Upper lobe of right lung (tissue), 1 donor: ENCODE data around the gene F7. TPM values are rescaled to one million over a fixed set of nuclear protein-coding genes. Genes with fewer than 3 reads are reported as not detected.

Experiments
- ATAC-seq: fragments of 200-7000 bp; cut with Tn5 transposase; one replicate; pipeline ENCODE4 v1.9.1; 2020; ENCODE audit warnings: mild to moderate bottlenecking, moderate library complexity
- DNase-seq: peaks from one replicate; pipeline ENCODE4 v3.0.0-alpha.2; 2020
- H3K27ac ChIP-seq: fragments of 200-600 bp; one replicate; pipeline ENCODE4 v1.8.0; 2022
- H3K27me3 ChIP-seq: fragments of 200-600 bp; one replicate; pipeline ENCODE4 v1.8.0; 2022; ENCODE audit warnings: mild to moderate bottlenecking
- H3K36me3 ChIP-seq: fragments of 200-600 bp; one replicate; pipeline ENCODE4 v1.8.0; 2022
- H3K4me1 ChIP-seq: fragments of 200-600 bp; one replicate; pipeline ENCODE4 v1.8.0; 2022
- H3K4me3 ChIP-seq: fragments of 200-600 bp; one replicate; pipeline ENCODE4 v1.8.0; 2022; ENCODE audit warnings: mild to moderate bottlenecking
- H3K9me3 ChIP-seq: fragments of 200-600 bp; one replicate; pipeline ENCODE4 v1.8.0; 2022
- CTCF ChIP-seq: fragments of 200-600 bp; IDR thresholded peaks from one replicate; pipeline ENCODE4 v1.8.0; 2022; ENCODE audit warnings: antibody characterized with exemption
- intact Hi-C: fragments of 100-400 bp; cut with DNase I; formaldehyde crosslinking; loops from one replicate; pipeline ENCODE4 v1.11.0; 2022
- total RNA-seq: library from RNA; stranded (reverse); fragmentation: NEBNext Ultra II Directional; extraction: Animal tissue kit (Norgen Biotek cat#: 25700); gene quantifications from one replicate; pipeline ENCODE4 v1.2.1, GENCODE V29; 2021
- donor health status: DM: no; HTN: yes; CAD: no; lungs with severe emphysema.

Gene F7
- total RNA-seq, 1 donor from 2014 or later: 0.61 TPM

- Histone ChIP-seq H3K4me3 (no peak overlapping the region), H3K27me3 (peaks cover 12% of the 10 kb centered on the region), H3K27ac (no peak overlapping the region), H3K4me1 (no peaks in the 10 kb centered on the region), H3K9me3 (no peaks in the 10 kb centered on the region), H3K36me3 (no peaks in the 10 kb centered on the region)
- DNase-seq (peak; percentile 33), ATAC-seq (no peak)
- intact Hi-C loops: no loop called here
- no peak for TF ChIP-seq CTCF
Observed at GRCh38 chr13:113125506-113126264, 20.1 kb downstream of the F7 start.

- intact Hi-C loops: no loop called here
- no peaks in the 10 kb centered on the region for H3K36me3 ChIP-seq
- peaks cover 12% of the 10 kb centered on the region for H3K27me3 ChIP-seq
- H3K27ac ChIP-seq: no peak overlapping the region
- no peaks in the 10 kb centered on the region for H3K9me3 ChIP-seq
- ATAC-seq (no peak), DNase-seq (peak; percentile 51)
- no peak for TF ChIP-seq CTCF
- no peaks in the 10 kb centered on the region for H3K4me1 ChIP-seq
- H3K4me3 ChIP-seq: no peak overlapping the region
Observed at GRCh38 chr13:113126265-113127150, 20.9 kb downstream of the F7 start.

GRCh38 chr13:113129480-113129879, 23.9 kb downstream of the F7 start:
- no peak for ATAC-seq
- Histone ChIP-seq H3K27ac (no peak overlapping the region), H3K36me3 (no peaks in the 10 kb centered on the region), H3K4me3 (no peak overlapping the region), H3K4me1 (no peaks in the 10 kb centered on the region), H3K9me3 (no peaks in the 10 kb centered on the region), H3K27me3 (peaks cover 12% of the 10 kb centered on the region)
- no peak for TF ChIP-seq CTCF
- DNase-seq: no peak
- intact Hi-C loops: no loop called here

GRCh38 chr13:113129921-113130750, 24.5 kb downstream of the F7 start:
- H3K4me1 ChIP-seq: no peaks in the 10 kb centered on the region
- no peaks in the 10 kb centered on the region for H3K36me3 ChIP-seq
- DNase-seq (peak; percentile 65), ATAC-seq (peak; percentile 46)
- peaks cover 12% of the 10 kb centered on the region for H3K27me3 ChIP-seq
- no peaks in the 10 kb centered on the region for H3K9me3 ChIP-seq
- H3K27ac ChIP-seq: no peak overlapping the region
- H3K4me3 ChIP-seq: no peak overlapping the region
- no peak for TF ChIP-seq CTCF
- intact Hi-C loops: no loop called here

- H3K4me1 ChIP-seq: no peaks in the 10 kb centered on the region
- H3K27me3 ChIP-seq: peaks cover 1% of the 10 kb centered on the region
- ATAC-seq (no peak), DNase-seq (no peak)
- H3K4me3 ChIP-seq: no peak overlapping the region
- H3K27ac ChIP-seq: no peak overlapping the region
- intact Hi-C loops: no loop called here
- no peaks in the 10 kb centered on the region for H3K9me3 ChIP-seq
- TF ChIP-seq CTCF: no peak
- no peaks in the 10 kb centered on the region for H3K36me3 ChIP-seq
Observed at GRCh38 chr13:113135281-113135760, 29.7 kb downstream of the F7 start.
